Measurements from ENCODE around the gene NGRN.

DNA sequence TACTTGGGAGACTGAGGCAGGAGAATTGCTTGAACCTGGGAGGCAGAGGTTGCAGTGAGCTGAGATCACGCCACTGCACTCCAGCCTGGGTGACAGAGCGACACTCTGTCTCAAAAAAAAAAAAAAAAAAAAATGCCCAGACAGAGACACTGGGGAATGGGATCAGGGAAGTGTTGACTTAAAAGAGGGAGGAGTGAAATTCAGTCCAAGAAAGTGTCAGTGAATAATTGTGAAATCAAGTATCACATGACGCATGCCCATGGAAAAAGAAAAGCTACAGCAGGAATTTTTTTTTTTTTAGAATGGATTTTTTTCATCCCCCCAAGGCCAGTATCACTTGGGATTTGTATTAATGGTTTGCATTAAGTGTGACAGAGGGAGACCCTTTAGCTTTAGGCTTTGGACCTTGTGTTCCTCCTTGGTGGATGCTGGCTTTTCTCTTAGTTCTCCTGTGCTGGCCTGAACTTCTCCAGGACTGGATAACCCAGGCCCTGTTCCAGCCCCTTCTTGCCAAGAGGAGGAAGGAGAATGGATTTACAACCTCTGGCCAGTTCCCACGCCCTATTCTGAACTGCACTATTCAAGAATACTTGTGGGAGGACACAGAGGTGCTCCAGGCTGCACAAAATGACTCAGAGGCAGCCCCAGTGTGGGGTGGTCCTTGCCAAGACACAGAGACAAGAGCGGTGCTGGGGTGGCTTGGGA, 50.0 kb downstream of the NGRN start:
- TF ChIP-seq CTCF (IDR thresholded peaks at IDR 0.05) (no peak), ZFX (IDR thresholded peaks at IDR 0.05; ENCODE audit: borderline replicate concordance) (no peak)
